GM12878 (cell line): ENCODE measurements around the gene PTAFR. TPM values are rescaled to one million over a fixed set of nuclear protein-coding genes. Genes with fewer than 3 reads are reported as not detected.

Experiments
- ATAC-seq: fragments of 200-7000 bp; cut with Tn5 transposase; 3 replicates; pipeline ENCODE4 v1.9.1; 2020; ENCODE audit warnings: mild to moderate bottlenecking, moderate library complexity
- BruUV-seq: library from RNA; stranded (reverse); fragments of 400-500 nt; replicated peaks from 2 replicates; lab custom pipeline; 2021; lab: Mats Ljungman, UMichigan
- CTCF ChIA-PET: fragments of 300-600 bp; sonication (Branson Sonifier 250); formaldehyde crosslinking; extraction: SDS; loops from one replicate; lab custom pipeline; 2021; ENCODE audit warnings: inconsistent platforms; lab: Yijun Ruan, JAX
- POLR2A ChIA-PET: fragments of 350-600 bp; formaldehyde crosslinking; extraction: SDS; loops from one replicate; lab custom pipeline; 2021; ENCODE audit warnings: inconsistent platforms; lab: Charles Lee
- RAD21 ChIA-PET: fragments of 300-600 bp; sonication (Branson Sonifier 250); formaldehyde crosslinking; loops from one replicate; lab custom pipeline; 2023; ENCODE audit warnings: antibody characterized with exemption; ENCODE audit not compliant: unreplicated experiment; lab: Charles Lee
- SMC1A ChIA-PET: fragments of 300-600 bp; sonication (Branson Sonifier 250); formaldehyde crosslinking; loops from one replicate; lab custom pipeline; 2023; ENCODE audit not compliant: unreplicated experiment, uncharacterized antibody; lab: Charles Lee
- DNase-seq: peaks from one replicate; pipeline ENCODE4 v3.0.0-alpha.2; 2011; ENCODE audit warnings: low read depth, low spot score
- FAIRE-seq: peaks from 3 replicates; lab custom pipeline; 2011; peaks lifted over from hg19 to GRCh38; lab: Jason Lieb, UNC
- H2AFZ ChIP-seq: 2 replicates; pipeline ENCODE4 v1.6.0; 2011; ENCODE audit warnings: low read depth, low read length, control low read depth; ENCODE audit not compliant: control insufficient read depth
- H3K27ac ChIP-seq: 2 replicates; pipeline ENCODE4 v1.5.1; 2011; ENCODE audit warnings: control low read depth; ENCODE audit not compliant: control insufficient read depth, insufficient read depth
- H3K27me3 ChIP-seq, 2 experiments: replicated peaks in 1 of 2; 2 replicates each; pipeline versions ENCODE4 v1.6.0 to v1.6.1; 2011; ENCODE audit warnings: low read length in 1 of 2; ENCODE audit not compliant: control insufficient read depth in 2 of 2, insufficient read depth in 2 of 2
- H3K36me3 ChIP-seq, 2 experiments: 2 replicates each; pipeline ENCODE4 v1.5.1; 2011; ENCODE audit warnings: low read length in 1 of 2; ENCODE audit not compliant: control insufficient read depth in 2 of 2, insufficient read depth in 2 of 2
- H3K4me1 ChIP-seq: 2 replicates; pipeline ENCODE4 v1.6.1; 2011; ENCODE audit warnings: mild to moderate bottlenecking, low read length, moderate library complexity, mixed read lengths; ENCODE audit not compliant: control insufficient read depth, insufficient read depth
- H3K4me2 ChIP-seq: 2 replicates; pipeline ENCODE4 v1.6.0; 2011; ENCODE audit warnings: control low read depth; ENCODE audit not compliant: control insufficient read depth, insufficient read depth
- H3K4me3 ChIP-seq: fragments of 200-600 bp; sonication (generic); 2 replicates; pipeline ENCODE4 v1.5.1; 2016
- H3K79me2 ChIP-seq: 2 replicates; pipeline ENCODE4 v1.6.0; 2011; ENCODE audit warnings: low read length; ENCODE audit not compliant: control insufficient read depth, insufficient read depth
- H3K9ac ChIP-seq: 2 replicates; pipeline ENCODE4 v1.8.0; 2011; ENCODE audit warnings: low read length, control low read depth, mixed read lengths; ENCODE audit not compliant: control insufficient read depth, insufficient read depth
- H3K9me3 ChIP-seq: replicated peaks from 3 replicates; pipeline ENCODE4 v1.5.1; 2011; ENCODE audit warnings: mild to moderate bottlenecking, low read length; ENCODE audit not compliant: control insufficient read depth, insufficient read depth
- H4K20me1 ChIP-seq: 2 replicates; pipeline ENCODE4 v1.6.0; 2011; ENCODE audit not compliant: control insufficient read depth, insufficient read depth
- ETV6 ChIP-seq, 2 experiments: fragments of 450-650 bp in 1 of 2; IDR thresholded peaks in 1 of 2; conservative IDR thresholded peaks in 1 of 2; 2 replicates each; pipeline ENCODE4 v1.6.1; 2014; ENCODE audit warnings: antibody characterized with exemption in 1 of 2, borderline replicate concordance in 1 of 2, low read depth in 1 of 2, mild to moderate bottlenecking in 1 of 2, moderate library complexity in 1 of 2
- EZH2 ChIP-seq: IDR thresholded peaks from 2 replicates; pipeline ENCODE4 v1.6.1; 2012; ENCODE audit warnings: low read depth, mild to moderate bottlenecking, control low read depth, inconsistent platforms, low read length, borderline replicate concordance; ENCODE audit not compliant: control insufficient read depth
- FOXM1 ChIP-seq: IDR thresholded peaks from 2 replicates; pipeline ENCODE4 v1.6.1; 2012; ENCODE audit warnings: low read depth, mild to moderate bottlenecking, inconsistent platforms, low read length, moderate library complexity
- GABPA ChIP-seq: IDR thresholded peaks from 2 replicates; pipeline ENCODE4 v1.6.1; 2014; ENCODE audit warnings: antibody characterized with exemption, low read depth, mild to moderate bottlenecking, inconsistent platforms
- HDAC2 ChIP-seq: fragments of 200-600 bp; sonication (generic); IDR thresholded peaks from 2 replicates; pipeline ENCODE4 v1.6.1; 2017
- KLF5 ChIP-seq: fragments of 450-650 bp; IDR thresholded peaks from 2 replicates; pipeline ENCODE4 v1.6.1; 2014; ENCODE audit warnings: mild to moderate bottlenecking; ENCODE audit not compliant: partially characterized antibody
- MTA3 ChIP-seq: IDR thresholded peaks from 2 replicates; pipeline ENCODE4 v1.6.1; 2012; ENCODE audit warnings: low read length, inconsistent platforms, borderline replicate concordance
- RFX5 ChIP-seq: IDR thresholded peaks from 2 replicates; pipeline ENCODE4 v1.6.1; 2011; ENCODE audit warnings: low read depth, low read length, improper control_type of control experiment
- RUNX3 ChIP-seq: IDR thresholded peaks from 2 replicates; pipeline ENCODE4 v1.6.1; 2012; ENCODE audit warnings: low read length, inconsistent platforms
- SREBF1 ChIP-seq: IDR thresholded peaks from 2 replicates; pipeline ENCODE4 v1.6.1; 2012; ENCODE audit warnings: mild to moderate bottlenecking, low read length
- TCF3 ChIP-seq: IDR thresholded peaks from 2 replicates; pipeline ENCODE4 v1.6.1; 2012; ENCODE audit warnings: low read depth, mild to moderate bottlenecking, low read length, borderline replicate concordance; ENCODE audit not compliant: insufficient read depth
- ZNF622 ChIP-seq: fragments of 450-650 bp; IDR thresholded peaks from 2 replicates; pipeline ENCODE4 v1.6.1; 2017; ENCODE audit warnings: mild to moderate bottlenecking, inconsistent platforms
- WGBS: methylation state at CpG from one replicate; pipeline ENCODE4 v1.1.6; 2016; ENCODE audit warnings: low lambda C conversion rate; ENCODE audit not compliant: insufficient replicate concordance, insufficient coverage; ENCODE audit errors: missing lambda C conversion rate; 5-methylcytosine and 5-hydroxymethylcytosine counted together
- in situ Hi-C: fragments of 300-500 bp; cut with MboI; formaldehyde crosslinking; loops from 9 replicates; pipeline ENCODE4 v1.14.3; 2018; ENCODE audit warnings: mixed read lengths
- intact Hi-C: fragments of 100-400 bp; cut with micrococcal nuclease; formaldehyde crosslinking; loops from one replicate; pipeline ENCODE4 v1.14.2; 2022; ENCODE audit not compliant: unreplicated experiment
- polyA plus RNA-seq, 11 experiments: library from polyadenylated mRNA; depleted of rRNA in 4 of 11; unstranded in 6 of 11; stranded (reverse) in 5 of 11; fragments of >200 nt; fragmentation: Nextera tagmentation in 4 of 11; fragmentation: Illumina TruSeq in 1 of 11; extraction: Ambion mirVana in 4 of 11; extraction: Trizol in 1 of 11; gene quantifications; 1 replicate in 1 of 11; 2 replicates in 10 of 11; pipeline versions ENCODE4 v1.2.1 to v1.2.3, GENCODE V29; 2011 to 2016; ENCODE audit warnings: inconsistent platforms in 2 of 11, missing spikeins in 2 of 11, low read depth in 1 of 11
- total RNA-seq, 4 experiments: library from RNA; depleted of rRNA in 3 of 4; stranded (reverse); fragments of >200 nt in 3 of 4; fragmentation: Illumina TruSeq in 1 of 4; extraction: Trizol in 1 of 4; gene quantifications; 2 replicates each; pipeline versions ENCODE4 v1.2.1 to v1.2.3, GENCODE V29; 2013 to 2021
- TF ChIP-seq, protein P1 (sequence below): IDR thresholded peaks from 2 replicates; pipeline ENCODE4 v1.6.1; 2012; ENCODE audit warnings: low read depth, low read length, improper control_type of control experiment

Gene PTAFR
- total and polyA plus RNA-seq, 10 of the 15 experiments (the other 5 are each of a cell fraction or from before 2014, with no cell fraction given) = 17.5 to 251 (median 27.7) TPM

DNA sequence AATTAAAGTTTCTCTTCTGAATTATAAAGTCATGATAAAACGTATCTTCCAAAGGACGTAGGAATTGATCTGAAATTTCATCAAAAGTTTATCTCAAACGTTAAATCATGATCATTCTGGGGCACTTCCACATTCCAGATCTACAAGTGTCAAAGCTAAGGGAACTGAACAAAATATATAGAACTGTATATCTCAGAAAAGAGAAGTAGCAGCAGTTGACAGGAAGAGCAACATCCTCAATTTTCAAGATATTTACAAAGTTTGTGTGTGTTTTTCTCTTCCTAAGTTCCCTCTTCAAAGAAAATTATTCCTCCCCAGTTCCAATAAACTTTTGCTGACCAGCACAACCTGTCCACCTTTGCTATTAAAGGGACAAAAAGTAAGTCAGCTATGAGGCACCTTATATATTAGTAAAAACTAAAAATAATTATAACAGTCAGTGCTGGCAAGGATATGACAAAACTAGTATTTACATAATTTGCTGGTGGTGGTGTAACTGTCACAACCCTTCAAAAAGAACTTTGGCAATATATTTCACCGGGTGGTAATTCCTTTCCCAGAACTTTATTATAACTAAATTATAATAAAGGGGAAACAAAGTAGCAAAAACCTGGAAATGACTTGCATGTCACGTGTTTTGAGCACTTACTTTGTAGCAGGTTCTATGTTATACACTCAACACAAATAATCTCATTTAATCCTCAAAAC, 49.6 kb downstream of the PTAFR start:
- RAD21 ChIA-PET = interaction anchor here (0.8 to 1.8 kb wide), 11 partner anchors 9 to 82 kb away, joined by 3 to 7 read pairs (median 4); no protein-coding TSS in a partner anchor
- Histone ChIP-seq H4K20me1 (no peaks in the 10 kb centered on the region), H3K9ac (no peak overlapping the region), H3K4me2 (peak overlapping the region; percentile 17; the same call in 1 of the 2 replicates), H3K36me3 (no peaks in the 10 kb centered on the region), H3K9me3 (no peaks in the 10 kb centered on the region), H3K27me3 (no peaks in the 10 kb centered on the region), H3K27ac (no peak overlapping the region), H2AFZ (no peak overlapping the region), H3K79me2 (no peaks in the 10 kb centered on the region), H3K4me1 (peaks cover 35% of the 10 kb centered on the region), H3K4me3 (no peak overlapping the region)
- SMC1A ChIA-PET = interaction anchor here (0.6 to 8.3 kb wide), 11 partner anchors 8 to 71 kb away, joined by 3 to 41 read pairs (median 7); partner anchors contain the start of gene PTAFR
- no TSS peak for BruUV-seq
- 0 out of 2 replicates have a peak, but pooled peaks have one; percentile 7 for TF ChIP-seq MTA3
- no peak for TF ChIP-seq HDAC2
- no peak for TF ChIP-seq RFX5
- TF ChIP-seq EZH2 = no peak
- FAIRE-seq (no peak), ATAC-seq (no peak), DNase-seq (no peak)
- intact Hi-C loops (no loop called here), in situ Hi-C loops (no loop called here)
- POLR2A ChIA-PET = interaction anchor here (1.0 to 2.0 kb wide), 8 partner anchors 9 to 21 kb away, joined by 4 to 6 read pairs (median 4); no protein-coding TSS in a partner anchor
- CTCF ChIA-PET = interaction anchor here (0.8 to 2.2 kb wide), 6 partner anchors 8 to 82 kb away, joined by 3 to 7 read pairs (median 5); no protein-coding TSS in a partner anchor
- 49% methylated on average over 5 of the region's 5 CpGs for WGBS

DNA sequence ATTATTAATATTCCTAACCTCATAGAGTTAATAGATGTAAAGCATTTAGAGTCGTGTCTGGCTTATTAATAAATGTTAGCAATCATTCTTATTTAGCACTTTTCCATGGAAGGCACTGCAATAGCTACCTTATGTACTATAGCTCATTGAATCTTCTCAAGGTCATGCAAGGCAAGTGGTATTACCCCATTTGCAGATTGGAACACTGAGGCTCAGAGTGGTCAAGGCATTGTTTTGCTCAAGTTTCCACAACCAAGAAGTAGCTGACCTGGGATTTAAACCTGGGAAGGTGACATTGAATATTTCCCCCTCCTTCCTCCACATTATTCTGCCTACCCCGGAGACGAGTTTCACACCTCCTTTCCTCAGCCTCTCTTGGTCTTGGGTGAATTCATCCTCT, 50.3 kb downstream of the PTAFR start:
- POLR2A ChIA-PET = interaction anchor here (0.7 to 2.0 kb wide), 7 partner anchors 8 to 22 kb away, joined by 4 to 6 read pairs (median 5); no protein-coding TSS in a partner anchor
- ATAC-seq = no peak
- Histone ChIP-seq H3K27me3 (no peaks in the 10 kb centered on the region), H3K27ac (no peak overlapping the region), H3K9me3 (no peaks in the 10 kb centered on the region), H3K4me2 (no peak overlapping the region), H3K79me2 (no peaks in the 10 kb centered on the region), H3K4me3 (no peak overlapping the region), H3K4me1 (peaks cover 33% of the 10 kb centered on the region), H4K20me1 (no peaks in the 10 kb centered on the region), H2AFZ (no peak overlapping the region), H3K36me3 (no peaks in the 10 kb centered on the region), H3K9ac (no peak overlapping the region)
- SMC1A ChIA-PET = interaction anchor here (1.0 to 8.3 kb wide), 8 partner anchors 9 to 51 kb away, joined by 3 to 41 read pairs (median 9); partner anchors contain the start of gene PTAFR
- RAD21 ChIA-PET = interaction anchor here (0.8 to 1.8 kb wide), 6 partner anchors 11 to 83 kb away, joined by 3 to 7 read pairs (median 6); no protein-coding TSS in a partner anchor
- in situ Hi-C loops (no loop called here), intact Hi-C loops (no loop called here)
- no TSS peak for BruUV-seq
- no peak for DNase-seq
- WGBS = 75% methylated on average over 3 of the region's 3 CpGs
- TF ChIP-seq ZNF622 (no peak), FOXM1 (no peak), KLF5 (no peak), RUNX3 (no peak), ETV6 (conservative IDR thresholded peaks at IDR 0.05 in 1 of 2, IDR thresholded peaks at IDR 0.05 in 1 of 2; ENCODE audit: borderline replicate concordance in 1 of 2, low read depth in 1 of 2) (no peak), SREBF1 (no peak), TCF3 (no peak), GABPA (no peak)
- TF ChIP-seq, protein P1, sequence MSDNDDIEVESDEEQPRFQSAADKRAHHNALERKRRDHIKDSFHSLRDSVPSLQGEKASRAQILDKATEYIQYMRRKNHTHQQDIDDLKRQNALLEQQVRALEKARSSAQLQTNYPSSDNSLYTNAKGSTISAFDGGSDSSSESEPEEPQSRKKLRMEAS = no peak
- FAIRE-seq = no peak
- CTCF ChIA-PET = interaction anchor here (0.8 to 2.2 kb wide), 6 partner anchors 9 to 83 kb away, joined by 3 to 7 read pairs (median 5); no protein-coding TSS in a partner anchor
